Measurements from ENCODE around the gene TMPRSS4. TPM values are rescaled to one million over a fixed set of nuclear protein-coding genes. Genes with fewer than 3 reads are reported as not detected.

Gene TMPRSS4
- total RNA-seq, 1 donor from 2014 or later = not detected

DNA sequence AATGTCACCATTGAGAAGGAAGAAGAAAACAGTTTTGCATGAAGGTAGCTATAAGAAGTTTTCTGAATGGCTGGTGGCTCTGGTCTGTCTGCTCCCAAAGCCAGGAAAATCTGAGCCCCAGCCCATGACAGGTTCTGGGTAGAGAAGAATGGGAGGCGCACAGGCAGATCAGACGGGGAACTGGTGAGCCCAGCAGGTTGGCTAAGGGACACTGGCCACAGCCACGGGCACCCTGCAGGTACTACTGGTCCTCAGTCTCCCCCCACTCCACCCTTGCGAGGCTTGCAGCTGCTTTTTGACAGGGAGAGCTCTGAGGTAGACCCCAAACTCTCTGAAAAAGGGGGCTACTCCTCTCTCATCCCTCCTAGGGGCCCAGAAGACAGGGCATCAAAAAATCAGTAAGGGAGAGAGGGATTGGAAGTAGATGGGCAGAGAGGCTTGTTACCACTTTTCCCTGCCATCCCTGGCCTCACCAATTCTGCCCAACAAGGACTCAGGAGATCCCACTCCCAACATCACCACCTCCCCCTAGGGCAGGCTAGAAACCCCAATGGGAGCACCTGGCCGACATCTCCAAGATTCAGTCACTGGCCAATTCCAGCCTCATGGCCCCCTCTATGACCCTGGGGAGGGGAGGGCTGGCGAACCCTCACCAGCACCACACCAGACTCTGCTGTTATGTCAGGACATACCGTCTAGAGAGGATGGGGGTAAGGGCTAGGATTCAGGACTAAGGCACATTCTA, 58.3 kb downstream of the TMPRSS4 start:
- Mint-ChIP-seq H3K4me1 (ENCODE audit: low read depth, unreplicated experiment) (no peaks in the 10 kb centered on the region), H3K27me3 (ENCODE audit: low read depth, unreplicated experiment) (peaks cover 79% of the 10 kb centered on the region)

DNA sequence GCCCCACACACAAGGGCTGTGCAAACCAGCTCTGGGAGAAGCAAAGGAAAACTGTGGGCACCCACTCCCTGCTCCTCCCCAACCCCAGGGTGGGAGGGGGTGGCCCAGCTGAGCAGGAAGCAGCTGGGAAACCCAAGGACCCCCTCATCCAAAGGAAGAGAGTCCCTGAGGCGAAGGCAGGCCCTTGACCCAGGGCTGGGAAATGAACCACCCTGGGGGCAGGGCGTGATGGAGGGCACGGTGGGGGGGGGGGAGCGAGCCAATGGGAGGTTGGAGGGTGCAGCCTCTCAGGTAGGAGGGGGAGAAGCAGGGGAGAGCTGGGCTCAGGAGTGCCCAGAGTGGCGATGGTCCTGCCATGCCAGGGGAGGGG, 58.9 kb downstream of the TMPRSS4 start:
- no peak overlapping the region for H2AFZ ChIP-seq (ENCODE audit: low read depth, low read length)
- H3K27ac Mint-ChIP-seq (ENCODE audit: unreplicated experiment) = no peak overlapping the region
- H3K27me3 Mint-ChIP-seq (ENCODE audit: low read depth, unreplicated experiment) = peaks cover 81% of the 10 kb centered on the region
- H3K27ac ChIP-seq (ENCODE audit: low read depth, low read length) = no peak overlapping the region
- H3K4me1 Mint-ChIP-seq (ENCODE audit: low read depth, unreplicated experiment) = no peaks in the 10 kb centered on the region
- no peaks in the 10 kb centered on the region for H3K36me3 Mint-ChIP-seq (ENCODE audit: low read depth, unreplicated experiment)
- H3K4me3 ChIP-seq (ENCODE audit: insufficient read depth, low read depth, low read length) = no peak overlapping the region
- H3K36me3 ChIP-seq (ENCODE audit: insufficient read depth, low read length) = no peaks in the 10 kb centered on the region
- H3K9me3 Mint-ChIP-seq (ENCODE audit: unreplicated experiment) = no peaks in the 10 kb centered on the region
- FAIRE-seq (no peak), DNase-seq (ENCODE audit: low read depth) (no peak)
- no peaks in the 10 kb centered on the region for H4K20me1 ChIP-seq (ENCODE audit: insufficient read depth, low read length)
- no peak for TF ChIP-seq EZH2 (IDR thresholded peaks at IDR 0.05; ENCODE audit: insufficient read depth, low read length)
- TF ChIP-seq, protein P1, sequence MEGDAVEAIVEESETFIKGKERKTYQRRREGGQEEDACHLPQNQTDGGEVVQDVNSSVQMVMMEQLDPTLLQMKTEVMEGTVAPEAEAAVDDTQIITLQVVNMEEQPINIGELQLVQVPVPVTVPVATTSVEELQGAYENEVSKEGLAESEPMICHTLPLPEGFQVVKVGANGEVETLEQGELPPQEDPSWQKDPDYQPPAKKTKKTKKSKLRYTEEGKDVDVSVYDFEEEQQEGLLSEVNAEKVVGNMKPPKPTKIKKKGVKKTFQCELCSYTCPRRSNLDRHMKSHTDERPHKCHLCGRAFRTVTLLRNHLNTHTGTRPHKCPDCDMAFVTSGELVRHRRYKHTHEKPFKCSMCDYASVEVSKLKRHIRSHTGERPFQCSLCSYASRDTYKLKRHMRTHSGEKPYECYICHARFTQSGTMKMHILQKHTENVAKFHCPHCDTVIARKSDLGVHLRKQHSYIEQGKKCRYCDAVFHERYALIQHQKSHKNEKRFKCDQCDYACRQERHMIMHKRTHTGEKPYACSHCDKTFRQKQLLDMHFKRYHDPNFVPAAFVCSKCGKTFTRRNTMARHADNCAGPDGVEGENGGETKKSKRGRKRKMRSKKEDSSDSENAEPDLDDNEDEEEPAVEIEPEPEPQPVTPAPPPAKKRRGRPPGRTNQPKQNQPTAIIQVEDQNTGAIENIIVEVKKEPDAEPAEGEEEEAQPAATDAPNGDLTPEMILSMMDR (IDR thresholded peaks at IDR 0.05; ENCODE audit: insufficient read depth, low read depth, low read length) = no peak
- H3K9me3 ChIP-seq (ENCODE audit: insufficient read depth, low read depth, low read length) = no peaks in the 10 kb centered on the region
- no peaks in the 10 kb centered on the region for H3K79me2 ChIP-seq (ENCODE audit: insufficient read depth, low read length)
- H3K9ac ChIP-seq (ENCODE audit: low read length) = no peak overlapping the region
- H3K4me3 Mint-ChIP-seq (ENCODE audit: unreplicated experiment) = no peak overlapping the region
- H3K4me2 ChIP-seq (ENCODE audit: low read length) = no peak overlapping the region
- H3K27me3 ChIP-seq (ENCODE audit: insufficient read depth, low read length) = peaks cover 10% of the 10 kb centered on the region
- no peaks in the 10 kb centered on the region for H3K4me1 ChIP-seq (ENCODE audit: insufficient read depth, low read length)

More for the DNA sequence above, 58.3 kb downstream of the TMPRSS4 start:
- Histone ChIP-seq H3K36me3 (ENCODE audit: insufficient read depth, low read length) (no peaks in the 10 kb centered on the region), H2AFZ (ENCODE audit: low read depth, low read length) (no peak overlapping the region), H3K27ac (ENCODE audit: low read depth, low read length) (no peak overlapping the region), H3K4me3 (ENCODE audit: insufficient read depth, low read depth, low read length) (no peak overlapping the region), H3K9ac (ENCODE audit: low read length) (no peak overlapping the region), H3K9me3 (ENCODE audit: insufficient read depth, low read depth, low read length) (no peaks in the 10 kb centered on the region), H3K4me2 (ENCODE audit: low read length) (no peak overlapping the region), H4K20me1 (ENCODE audit: insufficient read depth, low read length) (no peaks in the 10 kb centered on the region), H3K27me3 (ENCODE audit: insufficient read depth, low read length) (peaks cover 5% of the 10 kb centered on the region), H3K4me1 (ENCODE audit: insufficient read depth, low read length) (no peaks in the 10 kb centered on the region), H3K79me2 (ENCODE audit: insufficient read depth, low read length) (no peaks in the 10 kb centered on the region)
- TF ChIP-seq, protein P1 (IDR thresholded peaks at IDR 0.05; ENCODE audit: insufficient read depth, low read depth, low read length) = no peak
- TF ChIP-seq EZH2 (IDR thresholded peaks at IDR 0.05; ENCODE audit: insufficient read depth, low read length) = no peak
- no peak overlapping the region for H3K4me3 Mint-ChIP-seq (ENCODE audit: unreplicated experiment)
- no peak for FAIRE-seq
- no peaks in the 10 kb centered on the region for H3K36me3 Mint-ChIP-seq (ENCODE audit: low read depth, unreplicated experiment)
- DNase-seq (ENCODE audit: low read depth) = no peak
- H3K9me3 Mint-ChIP-seq (ENCODE audit: unreplicated experiment) = no peaks in the 10 kb centered on the region
- H3K27ac Mint-ChIP-seq (ENCODE audit: unreplicated experiment) = no peak overlapping the region

DNA sequence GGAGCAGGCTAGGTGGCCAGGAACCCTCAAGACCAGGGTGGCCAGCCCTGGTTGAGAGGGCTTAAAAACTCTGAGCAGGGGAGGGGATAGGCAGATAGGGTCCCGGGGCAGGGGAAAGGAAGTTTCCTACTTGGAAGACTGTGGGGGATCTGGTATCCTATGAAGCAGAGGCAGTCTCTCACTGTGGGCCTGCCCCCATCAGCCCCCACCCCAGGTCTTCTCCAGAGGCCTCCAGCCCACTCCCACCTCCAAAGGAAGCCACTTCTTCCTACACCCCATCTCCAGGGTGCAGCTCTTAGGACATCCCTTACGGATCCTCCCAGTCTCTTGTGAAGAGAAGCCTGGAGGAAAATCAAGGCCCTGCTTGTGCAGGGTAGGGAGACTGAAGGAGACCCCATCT, 59.5 kb downstream of the TMPRSS4 start:
- peaks cover 80% of the 10 kb centered on the region for H3K27me3 Mint-ChIP-seq (ENCODE audit: low read depth, unreplicated experiment)
- H3K9me3 ChIP-seq (ENCODE audit: insufficient read depth, low read depth, low read length) = no peaks in the 10 kb centered on the region
- H3K27ac ChIP-seq (ENCODE audit: low read depth, low read length) = no peak overlapping the region
- H3K79me2 ChIP-seq (ENCODE audit: insufficient read depth, low read length) = no peaks in the 10 kb centered on the region
- no peak for FAIRE-seq
- no peaks in the 10 kb centered on the region for H4K20me1 ChIP-seq (ENCODE audit: insufficient read depth, low read length)
- no peak for DNase-seq (ENCODE audit: low read depth)
- H3K36me3 Mint-ChIP-seq (ENCODE audit: low read depth, unreplicated experiment) = no peaks in the 10 kb centered on the region
- no peak overlapping the region for H3K4me2 ChIP-seq (ENCODE audit: low read length)
- peaks cover 8% of the 10 kb centered on the region for H3K27me3 ChIP-seq (ENCODE audit: insufficient read depth, low read length)
- no peaks in the 10 kb centered on the region for H3K9me3 Mint-ChIP-seq (ENCODE audit: unreplicated experiment)
- H3K4me3 ChIP-seq (ENCODE audit: insufficient read depth, low read depth, low read length) = no peak overlapping the region
- no peak overlapping the region for H2AFZ ChIP-seq (ENCODE audit: low read depth, low read length)
- H3K27ac Mint-ChIP-seq (ENCODE audit: unreplicated experiment) = no peak overlapping the region
- no peaks in the 10 kb centered on the region for H3K4me1 Mint-ChIP-seq (ENCODE audit: low read depth, unreplicated experiment)
- no peaks in the 10 kb centered on the region for H3K36me3 ChIP-seq (ENCODE audit: insufficient read depth, low read length)
- no peak overlapping the region for H3K9ac ChIP-seq (ENCODE audit: low read length)
- TF ChIP-seq, protein P1 (IDR thresholded peaks at IDR 0.05; ENCODE audit: insufficient read depth, low read depth, low read length) = no peak
- TF ChIP-seq EZH2 (IDR thresholded peaks at IDR 0.05; ENCODE audit: insufficient read depth, low read length) = no peak
- H3K4me1 ChIP-seq (ENCODE audit: insufficient read depth, low read length) = no peaks in the 10 kb centered on the region
- no peak overlapping the region for H3K4me3 Mint-ChIP-seq (ENCODE audit: unreplicated experiment)

Measured in astrocyte (in vitro differentiated cells and primary cell).